ENCODE data around the gene STX7.
"Not testable (repeated sequence)": the region's sequence is repeated elsewhere in the genome, so short reads cannot be mapped to it uniquely, and the experiment has no call there.

STX7 gene

GRCh38 chr6:132512638-132513632, at the start of gene STX7:
TSS of gene STX7 (minus strand) at chr6:132513116. CDS start at chr6:132503530, 9,586 bp downstream.
- DNase-seq (ENCODE audit: extremely low read depth, low read depth), result peak; percentile 36
- no peak for TF ChIP-seq CTCF (IDR thresholded peaks at IDR 0.05; ENCODE audit: low read depth, low read length)

- not testable (repeated sequence) for DNase-seq (ENCODE audit: extremely low read depth, low read depth)
These were observed 47.2 kb upstream of the STX7 start for GRCh38 chr6:132560087-132560486.

- DNase-seq (ENCODE audit: extremely low read depth, low read depth), result no peak
These were observed 39.5 kb upstream of the STX7 start, which contains the start of gene TAAR8 for GRCh38 chr6:132552372-132552771. TSS of gene TAAR8 (plus strand) at chr6:132552672. CDS start at chr6:132552693, 21 bp downstream.

GRCh38 chr6:132551214-132551613, 38.3 kb upstream of the STX7 start:
- DNase-seq (ENCODE audit: extremely low read depth, low read depth), result no peak
- TF ChIP-seq CTCF (IDR thresholded peaks at IDR 0.05; ENCODE audit: low read depth, low read length), result no peak

More at GRCh38 chr6:132552372-132552771, 39.5 kb upstream of the STX7 start, which contains the start of gene TAAR8:
- no peak for TF ChIP-seq CTCF (IDR thresholded peaks at IDR 0.05; ENCODE audit: low read depth, low read length)

GRCh38 chr6:132548746-132549463, 36.0 kb upstream of the STX7 start:
- TF ChIP-seq CTCF (IDR thresholded peaks at IDR 0.05; ENCODE audit: low read depth, low read length), result no peak
- no peak for DNase-seq (ENCODE audit: extremely low read depth, low read depth)

- no peak for DNase-seq (ENCODE audit: extremely low read depth, low read depth)
- no peak for TF ChIP-seq CTCF (IDR thresholded peaks at IDR 0.05; ENCODE audit: low read depth, low read length)
These were observed 31.9 kb upstream of the STX7 start for GRCh38 chr6:132544826-132545225.

- TF ChIP-seq CTCF (IDR thresholded peaks at IDR 0.05; ENCODE audit: low read depth, low read length), result no peak
- DNase-seq (ENCODE audit: extremely low read depth, low read depth), result no peak
These were observed 25.1 kb upstream of the STX7 start, which contains the start of gene TAAR9 for GRCh38 chr6:132537977-132538376. TSS of gene TAAR9 (plus strand) at chr6:132538277. CDS start at chr6:132538290, 13 bp downstream.
